ENCODE data around the gene ZFPM1.

- TF ChIP-seq CTCF (conservative IDR thresholded peaks at IDR 0.05): no peak
- no peak for TF ChIP-seq ZFX (IDR thresholded peaks at IDR 0.05)
Measured at GRCh38 chr16:88428616-88429386, 24.3 kb upstream of the ZFPM1 start.
